BJ (cell line): ENCODE results near the gene PER1. TPM values are rescaled to one million over a fixed set of nuclear protein-coding genes. Genes with fewer than 3 reads are reported as not detected.

Experiments used
- CTCF ChIA-PET: fragments of 350-600 bp; formaldehyde crosslinking; extraction: SDS; loops from one replicate; lab custom pipeline; 2021; ENCODE audit warnings: antibody characterized with exemption, inconsistent platforms; lab: Yijun Ruan, JAX
- POLR2A ChIA-PET: fragments of 300-600 bp; sonication (Branson Sonifier 250); formaldehyde crosslinking; extraction: SDS; loops from one replicate; lab custom pipeline; 2021; ENCODE audit warnings: antibody characterized with exemption; lab: Charles Lee
- DNase-seq: peaks from one replicate; pipeline ENCODE4 v3.0.0-alpha.2; 2011; ENCODE audit warnings: low read depth
- H3K27me3 ChIP-seq: 2 replicates; pipeline ENCODE4 v1.6.0; 2011; ENCODE audit warnings: low read length; ENCODE audit not compliant: control insufficient read depth, insufficient read depth
- H3K36me3 ChIP-seq: 2 replicates; pipeline ENCODE4 v1.5.1; 2011; ENCODE audit warnings: low read length; ENCODE audit not compliant: control insufficient read depth, insufficient read depth
- H3K4me3 ChIP-seq: 2 replicates; pipeline ENCODE4 v1.5.1; 2011; ENCODE audit warnings: low read depth, mild to moderate bottlenecking, control low read depth, low read length
- polyA plus RNA-seq: library from polyadenylated mRNA; depleted of rRNA; stranded (reverse); fragments of >200 nt; gene quantifications from 2 replicates; pipeline ENCODE4 v1.2.3, GENCODE V29; 2011
- TF ChIP-seq, protein P1 (sequence below): IDR thresholded peaks from 2 replicates; pipeline ENCODE4 v1.5.1; 2011; ENCODE audit warnings: low read depth, mild to moderate bottlenecking, control low read depth, inconsistent platforms, low read length, moderate library complexity; ENCODE audit not compliant: insufficient read depth

The PER1 gene
- polyA plus RNA-seq, 1 experiment, result 7.7 TPM

- H3K36me3 ChIP-seq, result no peaks in the 10 kb centered on the region
- no peak for DNase-seq
- no peaks in the 10 kb centered on the region; the same call in 1 of the 2 replicates for H3K27me3 ChIP-seq
- ChIA-PET CTCF (interaction anchor here (1.0 to 2.4 kb wide), 7 partner anchors 11 to 178 kb away, joined by 3 to 9 read pairs (median 4); no protein-coding TSS in a partner anchor), POLR2A (interaction anchor here (0.6 to 0.7 kb wide), 2 partner anchors 10 to 565 kb away, joined by 3 to 7 read pairs; no protein-coding TSS in a partner anchor)
- peak overlapping the region; percentile 59 for H3K4me3 ChIP-seq
- TF ChIP-seq, protein P1, sequence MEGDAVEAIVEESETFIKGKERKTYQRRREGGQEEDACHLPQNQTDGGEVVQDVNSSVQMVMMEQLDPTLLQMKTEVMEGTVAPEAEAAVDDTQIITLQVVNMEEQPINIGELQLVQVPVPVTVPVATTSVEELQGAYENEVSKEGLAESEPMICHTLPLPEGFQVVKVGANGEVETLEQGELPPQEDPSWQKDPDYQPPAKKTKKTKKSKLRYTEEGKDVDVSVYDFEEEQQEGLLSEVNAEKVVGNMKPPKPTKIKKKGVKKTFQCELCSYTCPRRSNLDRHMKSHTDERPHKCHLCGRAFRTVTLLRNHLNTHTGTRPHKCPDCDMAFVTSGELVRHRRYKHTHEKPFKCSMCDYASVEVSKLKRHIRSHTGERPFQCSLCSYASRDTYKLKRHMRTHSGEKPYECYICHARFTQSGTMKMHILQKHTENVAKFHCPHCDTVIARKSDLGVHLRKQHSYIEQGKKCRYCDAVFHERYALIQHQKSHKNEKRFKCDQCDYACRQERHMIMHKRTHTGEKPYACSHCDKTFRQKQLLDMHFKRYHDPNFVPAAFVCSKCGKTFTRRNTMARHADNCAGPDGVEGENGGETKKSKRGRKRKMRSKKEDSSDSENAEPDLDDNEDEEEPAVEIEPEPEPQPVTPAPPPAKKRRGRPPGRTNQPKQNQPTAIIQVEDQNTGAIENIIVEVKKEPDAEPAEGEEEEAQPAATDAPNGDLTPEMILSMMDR, result no peak
These were observed 29.1 kb downstream of the PER1 start for GRCh38 chr17:8122924-8123694.

- H3K27me3 ChIP-seq, result no peaks in the 10 kb centered on the region; the same call in 1 of the 2 replicates
- ChIA-PET POLR2A (no interaction called here), CTCF (interaction anchor here (0.7 to 2.4 kb wide), 8 partner anchors 11 to 287 kb away, joined by 3 to 9 read pairs (median 4); no protein-coding TSS in a partner anchor)
- no peak for DNase-seq
- TF ChIP-seq, protein P1, result no peak
- peak overlapping the region; percentile 59 for H3K4me3 ChIP-seq
- no peaks in the 10 kb centered on the region for H3K36me3 ChIP-seq
These were observed 29.7 kb downstream of the PER1 start for GRCh38 chr17:8122422-8122923.

- POLR2A ChIA-PET, result no interaction called here
- H3K36me3 ChIP-seq, result no peaks in the 10 kb centered on the region
- H3K27me3 ChIP-seq, result no peaks in the 10 kb centered on the region; the same call in 1 of the 2 replicates
- H3K4me3 ChIP-seq, result peak overlapping the region; percentile 59
- DNase-seq, result no peak
- TF ChIP-seq, protein P1, result peak; percentile 34
- CTCF ChIA-PET, result interaction anchor here (0.7 to 2.4 kb wide), 7 partner anchors 11 to 286 kb away, joined by 3 to 9 read pairs (median 4); no protein-coding TSS in a partner anchor
These were observed 30.4 kb downstream of the PER1 start for GRCh38 chr17:8121681-8122421.

DNA sequence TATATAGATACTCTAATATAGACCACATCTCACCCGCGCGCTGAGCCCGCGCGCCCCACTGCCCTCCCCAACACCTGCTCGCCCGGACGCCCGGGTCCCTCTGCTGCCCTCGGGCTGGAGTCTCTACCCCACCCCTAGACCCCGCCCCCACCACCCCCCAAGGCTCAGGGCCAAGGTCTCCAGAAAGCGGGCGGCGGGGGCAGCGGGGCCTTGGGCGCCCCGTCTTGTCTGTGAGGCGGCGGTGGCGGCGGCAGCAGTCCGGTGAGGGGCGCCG, 30.9 kb downstream of the PER1 start:
- ChIA-PET POLR2A (no interaction called here), CTCF (interaction anchor here (1.4 to 2.4 kb wide), 3 partner anchors 11 to 180 kb away, joined by 4 to 9 read pairs (median 6); no protein-coding TSS in a partner anchor)
- Histone ChIP-seq H3K36me3 (no peaks in the 10 kb centered on the region), H3K4me3 (peak overlapping the region; percentile 59), H3K27me3 (peaks cover 4% of the 10 kb centered on the region)
- TF ChIP-seq, protein P1, result no peak
- no peak for DNase-seq
